IMR-90 (cell line): ENCODE data around the gene RPL10A. TPM values are rescaled to one million over a fixed set of nuclear protein-coding genes. Genes with fewer than 3 reads are reported as not detected.

Source experiments
- ATAC-seq: fragments of 200-7000 bp; cut with Tn5 transposase; 2 replicates; pipeline ENCODE4 v1.9.1; 2020; ENCODE audit warnings: low read depth, mild to moderate bottlenecking, moderate library complexity
- BruUV-seq: library from RNA; stranded (reverse); fragments of 400-500 nt; replicated peaks from 2 replicates; lab custom pipeline; 2021; lab: Mats Ljungman, UMichigan
- CTCF ChIA-PET: fragments of 300-600 bp; formaldehyde crosslinking; extraction: SDS; loops from one replicate; lab custom pipeline; 2021; ENCODE audit warnings: antibody characterized with exemption; lab: Yijun Ruan, JAX
- POLR2A ChIA-PET: fragments of 300-600 bp; sonication (Branson Sonifier 250); formaldehyde crosslinking; loops from one replicate; lab custom pipeline; 2022; ENCODE audit warnings: antibody characterized with exemption; ENCODE audit not compliant: unreplicated experiment; lab: Charles Lee
- DNase-seq: peaks from one replicate; pipeline ENCODE4 v3.0.0; 2013
- H2AFZ ChIP-seq: replicated peaks from 2 replicates; pipeline ENCODE3; 2013; ENCODE audit warnings: low read length, mild to moderate bottlenecking; ENCODE audit not compliant: poor library complexity
- H2AK5ac ChIP-seq: 2 replicates; pipeline ENCODE4 v1.6.1; 2013; ENCODE audit warnings: low read depth, low read length, inconsistent platforms
- H2AK9ac ChIP-seq: replicated peaks from 2 replicates; pipeline ENCODE3; 2013; ENCODE audit warnings: mild to moderate bottlenecking, low read depth, low read length, moderate library complexity; ENCODE audit not compliant: poor library complexity
- H2BK120ac ChIP-seq: 2 replicates; pipeline ENCODE4 v1.6.1; 2013; ENCODE audit warnings: low read depth, low read length, inconsistent platforms
- H2BK15ac ChIP-seq: 3 replicates; pipeline ENCODE4 v1.6.1; 2013; ENCODE audit warnings: low read depth, low read length, inconsistent platforms
- H2BK20ac ChIP-seq: 2 replicates; pipeline ENCODE4 v1.6.1; 2013; ENCODE audit warnings: low read depth, mild to moderate bottlenecking, inconsistent platforms, low read length, moderate library complexity
- H2BK5ac ChIP-seq: 2 replicates; pipeline ENCODE4 v1.6.1; 2013; ENCODE audit warnings: mild to moderate bottlenecking, low read depth, low read length, inconsistent platforms; ENCODE audit not compliant: poor library complexity, severe bottlenecking
- H3K14ac ChIP-seq: replicated peaks from 2 replicates; pipeline ENCODE4 v1.6.1; 2013; ENCODE audit warnings: low read depth, low read length, inconsistent platforms
- H3K18ac ChIP-seq: 2 replicates; pipeline ENCODE4 v1.6.1; 2013; ENCODE audit warnings: low read depth, low read length, control low read depth
- H3K23ac ChIP-seq: 2 replicates; pipeline ENCODE4 v1.6.1; 2013; ENCODE audit warnings: low read depth, low read length, inconsistent platforms
- H3K27ac ChIP-seq: 2 replicates; pipeline ENCODE4 v1.5.1; 2013; ENCODE audit warnings: mild to moderate bottlenecking, control low read depth, low read length; ENCODE audit not compliant: insufficient read depth
- H3K27me3 ChIP-seq: 2 replicates; pipeline ENCODE4 v1.6.1; 2013; ENCODE audit warnings: low read length; ENCODE audit not compliant: control insufficient read depth, insufficient read depth
- H3K36me3 ChIP-seq: 2 replicates; pipeline ENCODE4 v1.6.1; 2013; ENCODE audit warnings: low read length, mixed read lengths; ENCODE audit not compliant: control insufficient read depth, insufficient read depth
- H3K4ac ChIP-seq: 2 replicates; pipeline ENCODE4 v1.6.1; 2013; ENCODE audit warnings: low read depth, low read length, inconsistent platforms
- H3K4me1 ChIP-seq: 2 replicates; pipeline ENCODE4 v1.6.1; 2013; ENCODE audit warnings: low read length, mixed read lengths; ENCODE audit not compliant: control insufficient read depth, insufficient read depth
- H3K4me2 ChIP-seq: 2 replicates; pipeline ENCODE4 v1.6.1; 2013; ENCODE audit warnings: low read depth, mild to moderate bottlenecking, control low read depth, low read length, moderate library complexity
- H3K4me3 ChIP-seq: 2 replicates; pipeline ENCODE4 v1.5.1; 2013; ENCODE audit warnings: low read depth, mild to moderate bottlenecking, control low read depth, low read length, moderate library complexity; ENCODE audit not compliant: insufficient read depth
- H3K56ac ChIP-seq: 2 replicates; pipeline ENCODE4 v1.6.1; 2013; ENCODE audit warnings: low read length, inconsistent platforms; ENCODE audit not compliant: insufficient read depth; ENCODE audit errors: extremely low read depth
- H3K79me1 ChIP-seq, 2 experiments: 2 replicates each; pipeline ENCODE4 v1.6.1; 2013; ENCODE audit warnings: low read length in 2 of 2, inconsistent platforms in 1 of 2, low read depth in 1 of 2
- H3K9ac ChIP-seq: 2 replicates; pipeline ENCODE4 v1.6.1; 2013; ENCODE audit warnings: low read depth, low read length, control low read depth
- H3K9me1 ChIP-seq: 2 replicates; pipeline ENCODE4 v1.6.1; 2013; ENCODE audit warnings: low read length, inconsistent platforms; ENCODE audit not compliant: insufficient read depth
- H3K9me3 ChIP-seq: 2 replicates; pipeline ENCODE4 v1.6.1; 2013; ENCODE audit warnings: low read length; ENCODE audit not compliant: control insufficient read depth, insufficient read depth
- H4K20me1 ChIP-seq: 2 replicates; pipeline ENCODE4 v1.6.1; 2013; ENCODE audit warnings: low read length, inconsistent platforms; ENCODE audit not compliant: insufficient read depth
- H4K5ac ChIP-seq: 2 replicates; pipeline ENCODE4 v1.6.1; 2013; ENCODE audit warnings: mild to moderate bottlenecking, low read depth, low read length, control low read depth
- H4K8ac ChIP-seq, 2 experiments: 2 replicates each; pipeline ENCODE4 v1.6.1; 2013; ENCODE audit warnings: low read depth in 2 of 2, low read length in 2 of 2, control low read depth in 1 of 2, inconsistent platforms in 1 of 2
- H4K91ac ChIP-seq: 2 replicates; pipeline ENCODE4 v1.6.1; 2013; ENCODE audit warnings: low read depth, low read length, inconsistent platforms; ENCODE audit not compliant: insufficient read depth
- BHLHE40 ChIP-seq: fragments of 150-350 bp; IDR thresholded peaks from 2 replicates; pipeline ENCODE4 v1.6.1; 2016; ENCODE audit warnings: mild to moderate bottlenecking, low read depth, low read length
- CEBPB ChIP-seq: IDR thresholded peaks from 2 replicates; pipeline ENCODE4 v1.6.1; 2012; ENCODE audit warnings: low read depth, low read length, improper control_type of control experiment
- MXI1 ChIP-seq: IDR thresholded peaks from 2 replicates; pipeline ENCODE4 v1.6.1; 2012; ENCODE audit warnings: low read depth, mild to moderate bottlenecking, low read length, moderate library complexity, borderline replicate concordance
- RAD21 ChIP-seq: IDR thresholded peaks from 2 replicates; pipeline ENCODE4 v1.6.1; 2012; ENCODE audit warnings: low read length, improper control_type of control experiment
- RCOR1 ChIP-seq: IDR thresholded peaks from 2 replicates; pipeline ENCODE4 v1.6.1; 2012; ENCODE audit warnings: mild to moderate bottlenecking, low read length, improper control_type of control experiment; ENCODE audit not compliant: insufficient replicate concordance
- WGBS, 2 experiments: methylation state at CpG; one replicate each; pipeline versions ENCODE4 v1.1.5 to v1.1.7; 2013; ENCODE audit warnings: missing lambda C conversion rate in 2 of 2; ENCODE audit not compliant: insufficient read length in 1 of 2; ENCODE audit errors: extremely low coverage in 2 of 2; 5-methylcytosine and 5-hydroxymethylcytosine counted together
- dilution Hi-C: fragments of 300-500 bp; cut with HindIII; formaldehyde crosslinking; loops from one replicate; pipeline ENCODE4 v1.14.3; 2018; ENCODE audit warnings: low sequenced_read_pairs; ENCODE audit not compliant: unreplicated experiment
- in situ Hi-C: fragments of 300-500 bp; cut with MboI; formaldehyde crosslinking; loops from 3 replicates; pipeline ENCODE4 v1.14.3; 2019; ENCODE audit warnings: low sequenced_read_pairs, inconsistent platforms, mixed read lengths
- intact Hi-C: fragments of 100-400 bp; cut with micrococcal nuclease; formaldehyde crosslinking; loops from 2 replicates; pipeline ENCODE4 v1.10.0; 2022
- polyA plus RNA-seq, 3 experiments: library from polyadenylated mRNA; depleted of rRNA; stranded (reverse); fragments of >200 nt; gene quantifications; 2 replicates each; pipeline ENCODE4 v1.2.3, GENCODE V29; 2012; ENCODE audit warnings: low replicate concordance in 1 of 3
- total RNA-seq: library from RNA; depleted of rRNA; stranded (reverse); fragments of >200 nt; gene quantifications from 2 replicates; pipeline ENCODE4 v1.2.3, GENCODE V29; 2012

The RPL10A gene
- total and polyA plus RNA-seq, 2 of the 4 experiments (the other 2 are of a cell fraction), result 2,310 to 3,153 TPM

GRCh38 chr6:35501784-35502183, 33.6 kb downstream of the RPL10A start:
- Histone ChIP-seq H3K27ac (no peak overlapping the region), H2BK120ac (no peak overlapping the region), H2AFZ (no peak overlapping the region), H3K14ac (no peak overlapping the region), H2BK5ac (no peak overlapping the region), H2BK20ac (no peak overlapping the region), H3K9ac (no peak overlapping the region), H2AK9ac (no peak overlapping the region), H3K9me3 (peaks cover 2% of the 10 kb centered on the region; the same call in 1 of the 2 replicates), H3K36me3 (no peaks in the 10 kb centered on the region), H3K4me1 (peaks cover 9% of the 10 kb centered on the region), H3K27me3 (peaks cover 16% of the 10 kb centered on the region), H4K5ac (no peak overlapping the region), H3K23ac (no peak overlapping the region), H4K91ac (no peak overlapping the region), H3K4ac (no peak overlapping the region), H4K20me1 (no peaks in the 10 kb centered on the region), H4K8ac (no peak overlapping the region), H3K56ac (no peak overlapping the region), H3K4me3 (no peak overlapping the region), H3K18ac (no peak overlapping the region), H3K4me2 (no peak overlapping the region), H3K79me1 (peaks cover 0 to 15% of the 10 kb centered on the region in 2 experiments; a peak in 2 of 4 replicates), H2AK5ac (no peak overlapping the region), H2BK15ac (no peak overlapping the region), H3K9me1 (peaks cover 17% of the 10 kb centered on the region)
- DNase-seq (no peak), ATAC-seq (no peak)
- no TSS peak for BruUV-seq
- WGBS, 2 experiments, result no CpG with 5 or more reads among the region's 2 CpGs
- dilution Hi-C loops (no loop called here), intact Hi-C loops (no loop called here), in situ Hi-C loops (no loop called here)
- ChIA-PET POLR2A (no interaction called here), CTCF (no interaction called here)
- TF ChIP-seq RAD21, result no peak
- no peak for TF ChIP-seq BHLHE40
- no peak for TF ChIP-seq CEBPB
- no peak for TF ChIP-seq MXI1
- TF ChIP-seq RCOR1, result no peak
